Stimulated activated CD8-positive, alpha-beta memory T cell treated with anti-CD3 and anti-CD28 coated beads, Interleukin-7, amount 100 ng/mL, for 48 hours (primary cell): ENCODE measurements around the gene ANKRD40CL.
A peak's percentile ranks its signal among the peaks of the same experiment; 100 is the strongest.

Experiments used
- DNase-seq, 2 donors: peaks; one replicate each; pipeline ENCODE4 v3.0.0-alpha.2; 2020; ENCODE audit warnings: low read depth in 1 of 2; ENCODE audit errors: extremely low read depth in 1 of 2

ANKRD40CL gene

GRCh38 chr17:50719144-50719923, 48.0 kb downstream of the ANKRD40CL start, which contains the start of gene LUC7L3:
LUC7L3 (plus strand) TSS chr17:50719603; CDS start chr17:50719733, 130 bp downstream.
- DNase-seq = peak; percentile 83 to 92

- no peak for DNase-seq
Measured at GRCh38 chr17:50715471-50715870, 51.8 kb downstream of the ANKRD40CL start.

- no peak for DNase-seq
Measured at GRCh38 chr17:50712641-50713040, 54.7 kb downstream of the ANKRD40CL start.
